HT-29 (cell line): ENCODE results near the gene STAG2. TPM values are rescaled to one million over a fixed set of nuclear protein-coding genes. Genes with fewer than 3 reads are reported as not detected.

Experiments
- DNase-seq: peaks from one replicate; pipeline ENCODE4 v3.0.0-alpha.2; 2015; ENCODE audit warnings: low spot score
- total RNA-seq: library from RNA; depleted of rRNA; stranded (reverse); fragments of >200 nt; shearing (Covaris generic); gene quantifications from 2 replicates; pipeline ENCODE4 v1.2.3, GENCODE V29; 2014

STAG2 gene
- total RNA-seq, 1 experiment from 2014 or later, result 38.7 TPM

- DNase-seq, result no peak
These were observed 12.4 kb downstream of the STAG2 start for GRCh38 chrX:123973921-123974320.

GRCh38 chrX:123975180-123975579 lies 13.7 kb downstream of the STAG2 start:
- DNase-seq, result no peak

GRCh38 chrX:123976706-123977316 lies 15.3 kb downstream of the STAG2 start:
- peak; percentile 59 for DNase-seq

GRCh38 chrX:123983240-123983639 lies 21.7 kb downstream of the STAG2 start:
- DNase-seq, result no peak

- no peak for DNase-seq
These were observed 24.9 kb downstream of the STAG2 start for GRCh38 chrX:123986377-123986776.

GRCh38 chrX:123988423-123989111 lies 27.1 kb downstream of the STAG2 start:
- DNase-seq, result no peak

GRCh38 chrX:123989235-123989634 lies 27.7 kb downstream of the STAG2 start:
- DNase-seq, result no peak

- DNase-seq, result no peak
These were observed 28.7 kb downstream of the STAG2 start for GRCh38 chrX:123990169-123990568.

GRCh38 chrX:123990602-123991001 lies 29.1 kb downstream of the STAG2 start:
- no peak for DNase-seq

GRCh38 chrX:123993326-123993725 lies 31.8 kb downstream of the STAG2 start:
- no peak for DNase-seq

- DNase-seq, result no peak
These were observed 32.6 kb downstream of the STAG2 start for GRCh38 chrX:123993904-123994635.

GRCh38 chrX:123994730-123995129 lies 33.2 kb downstream of the STAG2 start:
- DNase-seq, result no peak

- no peak for DNase-seq
These were observed 40.1 kb downstream of the STAG2 start for GRCh38 chrX:124001581-124001980.

GRCh38 chrX:124005228-124005627 lies 43.7 kb downstream of the STAG2 start:
- no peak for DNase-seq

GRCh38 chrX:124010157-124010556 lies 48.7 kb downstream of the STAG2 start:
- no peak for DNase-seq

GRCh38 chrX:124010566-124010965 lies 49.1 kb downstream of the STAG2 start:
- DNase-seq, result no peak

- no peak for DNase-seq
These were observed 54.2 kb downstream of the STAG2 start for GRCh38 chrX:124015721-124016120.

- no peak for DNase-seq
These were observed 55.3 kb downstream of the STAG2 start for GRCh38 chrX:124016825-124017224.

GRCh38 chrX:124018023-124018422 lies 56.5 kb downstream of the STAG2 start:
- peak; percentile 14 for DNase-seq

GRCh38 chrX:124023838-124024238 lies 62.3 kb downstream of the STAG2 start:
- DNase-seq, result no peak

GRCh38 chrX:124026529-124026928 lies 65.0 kb downstream of the STAG2 start:
- DNase-seq, result no peak

- no peak for DNase-seq
These were observed 66.7 kb downstream of the STAG2 start for GRCh38 chrX:124028182-124028581.

GRCh38 chrX:124030520-124030919 lies 69.0 kb downstream of the STAG2 start:
- DNase-seq, result no peak
